HepG2 (cell line): ENCODE measurements around the gene C1QBP. TPM values are rescaled to one million over a fixed set of nuclear protein-coding genes. Genes with fewer than 3 reads are reported as not detected.
A peak's percentile ranks its signal among the peaks of the same experiment; 100 is the strongest.

Source experiments
- HDAC2 ChIP-seq: sonication (generic); formaldehyde crosslinking; IDR thresholded peaks from 2 replicates; pipeline ENCODE4 v1.4.0; 2020; ENCODE audit warnings: missing genetic modification reagents
- HNF1A ChIP-seq, 2 experiments: sonication (generic) in 1 of 2; formaldehyde crosslinking in 1 of 2; IDR thresholded peaks; 2 replicates each; pipeline versions ENCODE4 v1.4.0 to v1.6.1; 2016 to 2020; ENCODE audit warnings: borderline replicate concordance in 1 of 2, low read depth in 1 of 2, mild to moderate bottlenecking in 1 of 2, missing genetic modification reagents in 1 of 2
- IKZF5 ChIP-seq: IDR thresholded peaks from 2 replicates; pipeline ENCODE4 v1.6.1; 2018; ENCODE audit warnings: missing genetic modification reagents, mild to moderate bottlenecking, missing compliant biosample characterization
- LCORL ChIP-seq, 2 experiments: fragments of 450-650 bp in 1 of 2; sonication (generic) in 1 of 2; formaldehyde crosslinking in 1 of 2; IDR thresholded peaks; 2 replicates each; pipeline versions ENCODE4 v1.5.0 to v1.6.1; 2017 to 2020; ENCODE audit warnings: antibody characterized with exemption in 1 of 2, missing genetic modification reagents in 1 of 2
- MAX ChIP-seq: IDR thresholded peaks from 2 replicates; pipeline ENCODE4 v1.6.1; 2012; ENCODE audit warnings: inconsistent platforms
- MIXL1 ChIP-seq: IDR thresholded peaks from 2 replicates; pipeline ENCODE4 v1.6.1; 2016
- PITX1 ChIP-seq: sonication (generic); formaldehyde crosslinking; IDR thresholded peaks from 2 replicates; pipeline ENCODE4 v1.5.1; 2020; ENCODE audit warnings: mild to moderate bottlenecking, missing genetic modification reagents
- SUZ12 ChIP-seq: fragments of 150-350 bp; IDR thresholded peaks from 2 replicates; pipeline ENCODE4 v1.6.1; 2014; ENCODE audit warnings: low read depth, low read length
- TCF7L2 ChIP-seq: IDR thresholded peaks from 2 replicates; pipeline ENCODE4 v1.6.1; 2011; ENCODE audit warnings: mild to moderate bottlenecking, low read depth, low read length, moderate library complexity
- ZBTB37 ChIP-seq: sonication (generic); formaldehyde crosslinking; IDR thresholded peaks from 2 replicates; pipeline ENCODE4 v1.4.0; 2020; ENCODE audit warnings: mild to moderate bottlenecking, missing genetic modification reagents
- ZEB1 ChIP-seq: IDR thresholded peaks from 2 replicates; pipeline ENCODE4 v1.6.1; 2012; ENCODE audit warnings: mild to moderate bottlenecking, low read depth, inconsistent platforms; ENCODE audit not compliant: insufficient replicate concordance
- ZNF136 ChIP-seq: sonication (generic); formaldehyde crosslinking; IDR thresholded peaks from 2 replicates; pipeline ENCODE4 v1.8.1; 2022; ENCODE audit warnings: low read depth, mild to moderate bottlenecking, moderate library complexity, missing genetic modification reagents
- ZNF180 ChIP-seq: sonication (generic); formaldehyde crosslinking; IDR thresholded peaks from 2 replicates; pipeline ENCODE4 v1.4.0; 2020; ENCODE audit warnings: low read depth, missing genetic modification reagents, borderline replicate concordance
- ZNF24 ChIP-seq: fragments of 450-650 bp; IDR thresholded peaks from 2 replicates; pipeline ENCODE4 v1.6.1; 2017; ENCODE audit warnings: antibody characterized with exemption, mild to moderate bottlenecking
- ZNF737 ChIP-seq: sonication (generic); formaldehyde crosslinking; IDR thresholded peaks from 2 replicates; pipeline ENCODE4 v1.5.0; 2020; ENCODE audit warnings: missing genetic modification reagents, mild to moderate bottlenecking, borderline replicate concordance
- ZNF883 ChIP-seq: sonication (generic); formaldehyde crosslinking; IDR thresholded peaks from 2 replicates; pipeline ENCODE4 v1.5.1; 2020; ENCODE audit warnings: mild to moderate bottlenecking, missing genetic modification reagents; ENCODE audit errors: not compliant biosample characterization
- polyA plus RNA-seq, 8 experiments: library from polyadenylated mRNA; depleted of rRNA in 3 of 8; stranded (reverse) in 7 of 8; unstranded in 1 of 8; fragments of >200 nt; fragmentation: Illumina TruSeq in 4 of 8; extraction: Trizol in 4 of 8; gene quantifications; 2 replicates each; pipeline versions ENCODE4 v1.2.1 to v1.2.3, GENCODE V29; 2011 to 2016; ENCODE audit warnings: low read depth in 4 of 8, missing spikeins in 1 of 8, mixed read lengths in 1 of 8; ENCODE audit not compliant: insufficient read depth in 1 of 8
- total RNA-seq, 5 experiments: library from RNA; depleted of rRNA; stranded (reverse); fragments of >200 nt; fragmentation: Illumina TruSeq; extraction: Trizol; gene quantifications; 2 replicates each; pipeline ENCODE4 v1.2.3, GENCODE V29; 2016; ENCODE audit warnings: low read depth in 1 of 5
- TF ChIP-seq, protein P1 (sequence below): sonication (generic); formaldehyde crosslinking; conservative IDR thresholded peaks from 2 replicates; pipeline ENCODE4 v1.8.0; 2022; ENCODE audit warnings: mild to moderate bottlenecking, moderate library complexity, missing genetic modification reagents
- TF ChIP-seq, protein P2 (sequence below): IDR thresholded peaks from 2 replicates; pipeline ENCODE4 v1.6.1; 2016; ENCODE audit warnings: low read depth, borderline replicate concordance
- TF ChIP-seq, protein P3 (sequence below): sonication (generic); formaldehyde crosslinking; IDR thresholded peaks from 2 replicates; pipeline ENCODE4 v1.8.1; 2023; ENCODE audit warnings: mild to moderate bottlenecking, missing genetic modification reagents, borderline replicate concordance

The C1QBP gene
- total and polyA plus RNA-seq, 2 of the 13 experiments (the other 11 are each of a cell fraction or from before 2014, with no cell fraction given), result 219 to 680 TPM

GRCh38 chr17:5405400-5405799 is 33.6 kb downstream of the C1QBP start (continued):
- TF ChIP-seq HNF1A (IDR thresholded peaks at IDR 0.05; ENCODE audit: low read depth) (no peak), HNF1A (CRISPR knock-in tag; IDR thresholded peaks at IDR 0.05; ENCODE audit: borderline replicate concordance) (peak; percentile 38; the same call in 1 of the 2 replicates), MIXL1 (CRISPR knock-in tag) (0 out of 2 replicates have a peak, but pooled peaks have one; percentile 42), TCF7L2 (no peak), ZNF180 (CRISPR knock-in tag) (no peak), ZNF24 (peak; percentile 35; the same call in 1 of the 2 replicates), ZBTB37 (no peak), MAX (peak; percentile 42; the same call in 1 of the 2 replicates), ZNF737 (CRISPR knock-in tag) (no peak), SUZ12 (no peak), ZEB1 (no peak), PITX1 (CRISPR knock-in tag) (peak; percentile 73; the same call in 1 of the 2 replicates), HDAC2 (CRISPR knock-in tag) (peak; percentile 78), ZNF136 (no peak), LCORL (IDR thresholded peaks at IDR 0.05) (peak; percentile 93), LCORL (CRISPR knock-in tag; IDR thresholded peaks at IDR 0.05) (peak; percentile 91), IKZF5 (CRISPR knock-in tag) (0 out of 2 replicates have a peak, but pooled peaks have one; percentile 27), ZNF883 (no peak)
- TF ChIP-seq, protein P1, sequence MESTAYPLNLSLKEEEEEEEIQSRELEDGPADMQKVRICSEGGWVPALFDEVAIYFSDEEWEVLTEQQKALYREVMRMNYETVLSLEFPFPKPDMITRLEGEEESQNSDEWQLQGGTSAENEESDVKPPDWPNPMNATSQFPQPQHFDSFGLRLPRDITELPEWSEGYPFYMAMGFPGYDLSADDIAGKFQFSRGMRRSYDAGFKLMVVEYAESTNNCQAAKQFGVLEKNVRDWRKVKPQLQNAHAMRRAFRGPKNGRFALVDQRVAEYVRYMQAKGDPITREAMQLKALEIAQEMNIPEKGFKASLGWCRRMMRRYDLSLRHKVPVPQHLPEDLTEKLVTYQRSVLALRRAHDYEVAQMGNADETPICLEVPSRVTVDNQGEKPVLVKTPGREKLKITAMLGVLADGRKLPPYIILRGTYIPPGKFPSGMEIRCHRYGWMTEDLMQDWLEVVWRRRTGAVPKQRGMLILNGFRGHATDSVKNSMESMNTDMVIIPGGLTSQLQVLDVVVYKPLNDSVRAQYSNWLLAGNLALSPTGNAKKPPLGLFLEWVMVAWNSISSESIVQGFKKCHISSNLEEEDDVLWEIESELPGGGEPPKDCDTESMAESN (CRISPR knock-in tag), result no peak
- TF ChIP-seq, protein P2, sequence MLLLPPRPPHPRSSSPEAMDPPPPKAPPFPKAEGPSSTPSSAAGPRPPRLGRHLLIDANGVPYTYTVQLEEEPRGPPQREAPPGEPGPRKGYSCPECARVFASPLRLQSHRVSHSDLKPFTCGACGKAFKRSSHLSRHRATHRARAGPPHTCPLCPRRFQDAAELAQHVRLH (CRISPR knock-in tag), result 0 out of 2 replicates have a peak, but pooled peaks have one; percentile 19
- TF ChIP-seq, protein P3, sequence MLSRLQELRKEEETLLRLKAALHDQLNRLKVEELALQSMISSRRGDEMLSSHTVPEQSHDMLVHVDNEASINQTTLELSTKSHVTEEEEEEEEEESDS, result peak; percentile 70; the same call in 1 of the 2 replicates
